Glutamatergic neuron (in vitro differentiated cells): ENCODE measurements around the gene C2CD2. TPM values are rescaled to one million over a fixed set of nuclear protein-coding genes. Genes with fewer than 3 reads are reported as not detected.

ENCODE experiments used
- DNase-seq: peaks from one replicate; pipeline ENCODE4 v3.0.0; 2022
- H3K27ac Mint-ChIP-seq: one replicate; pipeline ENCODE4 v1.8.0; 2020; ENCODE audit warnings: mild to moderate bottlenecking, mixed read lengths, inconsistent platforms; ENCODE audit not compliant: unreplicated experiment
- H3K27me3 Mint-ChIP-seq: one replicate; pipeline ENCODE4 v1.8.0; 2020; ENCODE audit warnings: mild to moderate bottlenecking, moderate library complexity, mixed read lengths, inconsistent platforms; ENCODE audit not compliant: unreplicated experiment
- H3K36me3 Mint-ChIP-seq: one replicate; pipeline ENCODE4 v1.8.0; 2020; ENCODE audit warnings: mild to moderate bottlenecking, mixed read lengths, inconsistent platforms; ENCODE audit not compliant: unreplicated experiment
- H3K4me1 Mint-ChIP-seq: one replicate; pipeline ENCODE4 v1.8.0; 2020; ENCODE audit warnings: mild to moderate bottlenecking, low read depth, mixed read lengths, inconsistent platforms; ENCODE audit not compliant: unreplicated experiment
- H3K4me3 Mint-ChIP-seq: one replicate; pipeline ENCODE4 v1.8.0; 2020; ENCODE audit warnings: mild to moderate bottlenecking, mixed read lengths, inconsistent platforms; ENCODE audit not compliant: unreplicated experiment
- H3K9me3 Mint-ChIP-seq: one replicate; pipeline ENCODE4 v1.8.0; 2020; ENCODE audit warnings: mild to moderate bottlenecking, moderate library complexity, mixed read lengths, inconsistent platforms; ENCODE audit not compliant: unreplicated experiment
- CTCF ChIP-seq: fragments of 200-600 bp; sonication (generic); IDR thresholded peaks from one replicate; pipeline ENCODE4 v1.5.0; 2021; ENCODE audit not compliant: partially characterized antibody, unreplicated experiment
- total RNA-seq: library from RNA; stranded (reverse); fragmentation: NEBNext Ultra II Directional; extraction: Animal tissue kit (Norgen Biotek cat#: 25700); gene quantifications from one replicate; pipeline ENCODE4 v1.2.1, GENCODE V29; 2021; ENCODE audit not compliant: unreplicated experiment

C2CD2 gene
- total RNA-seq, 1 donor from 2014 or later, result 0.78 TPM

GRCh38 chr21:41848533-41848932, 105.3 kb downstream of the C2CD2 start:
- no peak overlapping the region for H3K27ac Mint-ChIP-seq
- peaks cover 5% of the 10 kb centered on the region for H3K4me1 Mint-ChIP-seq
- H3K36me3 Mint-ChIP-seq, result no peaks in the 10 kb centered on the region

GRCh38 chr21:41847066-41847804, 106.6 kb downstream of the C2CD2 start:
- H3K9me3 Mint-ChIP-seq, result peaks cover 2% of the 10 kb centered on the region
- no peaks in the 10 kb centered on the region for H3K36me3 Mint-ChIP-seq
- peaks cover 3% of the 10 kb centered on the region for H3K27me3 Mint-ChIP-seq
- H3K4me3 Mint-ChIP-seq, result no peak overlapping the region
- H3K27ac Mint-ChIP-seq, result no peak overlapping the region
- no peak for DNase-seq
- H3K4me1 Mint-ChIP-seq, result peaks cover 5% of the 10 kb centered on the region
- TF ChIP-seq CTCF, result no peak

More at GRCh38 chr21:41848533-41848932, 105.3 kb downstream of the C2CD2 start:
- TF ChIP-seq CTCF, result no peak
- H3K4me3 Mint-ChIP-seq, result no peak overlapping the region
- peaks cover 2% of the 10 kb centered on the region for H3K9me3 Mint-ChIP-seq
- no peak for DNase-seq
- H3K27me3 Mint-ChIP-seq, result no peaks in the 10 kb centered on the region

DNA sequence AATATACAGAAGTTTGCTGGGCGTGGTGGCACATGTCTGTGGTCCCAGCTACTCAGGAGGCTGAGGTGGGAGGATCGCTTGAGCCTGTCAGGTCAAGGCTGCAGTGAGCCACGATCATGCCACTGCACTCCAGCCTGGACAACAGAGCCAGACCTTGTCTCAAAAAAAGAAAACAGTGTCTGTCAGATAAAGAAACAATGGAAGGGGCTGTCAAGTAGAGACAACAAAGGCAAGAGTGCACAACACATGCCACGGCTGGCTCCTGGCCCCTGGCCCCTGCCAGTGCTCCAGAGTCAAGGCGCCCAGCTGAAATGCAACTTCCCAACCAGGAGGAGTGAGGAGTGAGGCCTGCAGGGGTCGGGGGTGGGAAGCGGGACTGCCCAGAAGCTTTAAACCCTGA, 107.3 kb downstream of the C2CD2 start:
- peaks cover 5% of the 10 kb centered on the region for H3K4me1 Mint-ChIP-seq
- H3K36me3 Mint-ChIP-seq, result no peaks in the 10 kb centered on the region
- no peak for TF ChIP-seq CTCF
- DNase-seq, result no peak
- H3K4me3 Mint-ChIP-seq, result no peak overlapping the region
- H3K9me3 Mint-ChIP-seq, result peaks cover 2% of the 10 kb centered on the region
- H3K27ac Mint-ChIP-seq, result no peak overlapping the region
- H3K27me3 Mint-ChIP-seq, result peaks cover 3% of the 10 kb centered on the region

DNA sequence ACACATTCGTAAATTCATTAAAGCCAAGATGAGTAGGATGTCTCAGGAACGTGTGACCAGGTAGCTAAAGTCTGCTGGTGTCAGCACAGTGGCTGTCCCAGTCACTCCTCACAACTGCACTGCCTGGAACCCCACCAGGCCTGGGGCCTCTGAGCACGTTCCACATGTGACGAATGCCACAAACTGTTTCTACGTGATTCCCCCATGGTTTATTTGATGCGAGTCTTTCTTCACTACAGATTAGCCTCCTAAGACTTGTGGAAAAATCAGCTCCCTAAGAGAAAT, 107.8 kb downstream of the C2CD2 start:
- H3K27me3 Mint-ChIP-seq, result peaks cover 3% of the 10 kb centered on the region
- peaks cover 2% of the 10 kb centered on the region for H3K9me3 Mint-ChIP-seq
- peaks cover 3% of the 10 kb centered on the region for H3K36me3 Mint-ChIP-seq
- H3K4me1 Mint-ChIP-seq, result peaks cover 5% of the 10 kb centered on the region
- H3K27ac Mint-ChIP-seq, result no peak overlapping the region
- no peak for DNase-seq
- no peak for TF ChIP-seq CTCF
- H3K4me3 Mint-ChIP-seq, result no peak overlapping the region

- Mint-ChIP-seq H3K36me3 (peaks cover 8% of the 10 kb centered on the region), H3K27me3 (peaks cover 3% of the 10 kb centered on the region), H3K27ac (no peak overlapping the region), H3K4me3 (no peak overlapping the region), H3K9me3 (no peaks in the 10 kb centered on the region), H3K4me1 (peaks cover 5% of the 10 kb centered on the region)
- TF ChIP-seq CTCF, result no peak
- DNase-seq, result no peak
Measured at GRCh38 chr21:41845310-41846032, 108.3 kb downstream of the C2CD2 start.
